Stimulated activated naive CD4-positive, alpha-beta T cell treated with Interleukin-2 at 50 U/mL for 16 hours (primary cell): ENCODE data around the gene CHCHD2.
"Not testable (repeated sequence)": the region's sequence is repeated elsewhere in the genome, so short reads cannot be mapped to it uniquely, and the experiment has no call there.

ENCODE experiments used
- DNase-seq: peaks from one replicate; lab custom pipeline; 2025; lab: John Stamatoyannopoulos, UW

CHCHD2 gene

DNA sequence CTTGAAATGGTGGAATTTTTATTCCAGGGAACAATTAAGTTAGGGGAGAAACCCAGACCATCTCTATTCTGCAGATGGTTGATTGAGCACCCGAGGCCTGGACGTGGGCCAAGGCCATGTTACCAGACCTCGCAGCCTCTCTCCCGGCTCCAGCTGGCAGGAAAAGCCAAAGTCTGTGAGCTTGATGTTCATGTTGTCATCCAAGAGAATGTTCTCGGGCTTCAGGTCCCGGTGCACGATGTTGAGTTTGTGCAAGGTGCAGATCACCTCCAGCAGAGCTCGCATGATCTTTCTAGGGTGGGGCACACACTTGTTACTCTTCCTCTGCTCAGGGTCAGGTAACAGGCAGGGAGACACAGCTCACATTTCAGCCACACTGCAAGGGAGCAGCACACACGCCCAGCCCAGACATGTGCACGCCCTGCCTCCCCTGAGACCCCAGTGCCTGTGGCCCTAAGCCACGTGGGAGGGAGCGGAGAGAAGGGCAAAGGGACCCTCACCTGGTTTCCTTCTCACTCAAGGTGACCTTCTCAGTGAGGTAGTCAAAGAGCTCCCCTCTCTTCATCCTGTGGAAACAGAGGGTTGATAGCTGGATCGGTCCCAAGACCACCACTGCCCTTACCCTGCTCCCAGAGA is 23.0 kb downstream of the CHCHD2 start:
- DNase-seq: no peak

DNA sequence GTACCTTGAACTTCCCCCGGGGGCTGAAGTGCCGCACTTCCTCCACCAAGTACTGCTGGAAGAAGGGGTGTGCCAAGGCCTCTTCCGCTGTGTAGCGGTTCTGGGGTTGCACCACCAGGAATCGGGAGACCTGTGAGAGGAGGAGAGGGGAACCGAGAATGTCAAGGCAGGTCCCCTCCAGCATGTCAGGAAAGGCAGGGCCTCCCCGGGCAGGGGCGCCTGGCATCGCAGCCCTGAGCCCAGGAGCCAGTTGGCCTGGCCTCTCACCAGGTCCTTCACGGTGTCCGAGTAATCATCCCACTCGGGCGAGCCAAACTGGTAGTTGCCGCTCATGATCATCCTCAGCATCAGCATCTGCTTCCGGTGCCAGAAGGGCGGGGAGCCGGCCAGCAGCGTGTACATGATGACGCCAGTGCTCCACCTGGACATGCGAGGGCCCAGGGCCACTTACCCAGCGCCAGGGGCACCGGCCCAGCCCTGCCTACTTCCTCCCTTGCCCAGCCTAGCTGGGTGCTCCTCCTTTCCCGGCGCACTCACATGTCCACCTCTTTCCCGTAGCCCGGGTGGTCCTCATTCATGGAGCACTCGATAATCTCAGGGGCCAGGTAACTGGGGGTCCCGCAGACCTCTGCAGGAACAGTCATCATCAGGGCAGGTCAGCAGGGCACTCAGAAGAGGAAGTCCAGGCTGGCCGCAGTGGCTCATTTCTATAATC is 24.5 kb downstream of the CHCHD2 start:
- DNase-seq: no peak

DNA sequence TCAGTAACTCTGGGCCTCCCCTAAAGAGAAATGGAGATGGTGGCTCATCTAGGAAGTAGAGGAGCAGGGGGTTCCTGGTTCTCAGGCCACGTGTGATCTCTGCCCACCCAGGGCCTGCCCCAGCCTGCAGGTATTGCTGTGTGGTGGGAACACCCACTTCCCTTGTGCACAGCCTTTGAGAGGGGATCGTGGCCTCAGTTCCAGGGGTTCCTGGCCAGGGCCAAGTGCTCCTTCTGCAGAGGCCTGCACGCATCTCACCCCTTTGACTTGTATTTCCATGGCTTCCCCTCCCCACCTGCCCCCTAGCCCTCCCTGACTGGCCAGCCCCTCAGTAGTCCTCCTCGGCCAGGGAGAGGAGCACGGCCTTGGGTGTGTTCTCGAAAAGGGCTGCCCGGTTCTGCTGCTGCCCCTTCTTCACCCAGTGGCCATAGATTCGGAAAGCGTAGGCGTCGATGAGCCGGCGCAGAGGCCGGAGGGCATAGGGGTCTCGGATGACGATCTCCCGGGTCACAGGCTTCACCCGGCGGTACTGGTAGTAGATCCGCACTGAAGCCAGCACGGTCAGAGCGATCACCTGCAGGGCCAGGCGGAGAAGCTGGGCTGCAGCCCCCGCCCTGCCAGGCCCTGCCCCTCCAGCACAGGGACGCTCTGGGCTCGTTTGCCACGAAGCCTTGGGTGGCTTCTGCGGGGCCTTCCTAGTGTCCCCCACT is 25.4 kb downstream of the CHCHD2 start:
- DNase-seq: not testable (repeated sequence)

DNA sequence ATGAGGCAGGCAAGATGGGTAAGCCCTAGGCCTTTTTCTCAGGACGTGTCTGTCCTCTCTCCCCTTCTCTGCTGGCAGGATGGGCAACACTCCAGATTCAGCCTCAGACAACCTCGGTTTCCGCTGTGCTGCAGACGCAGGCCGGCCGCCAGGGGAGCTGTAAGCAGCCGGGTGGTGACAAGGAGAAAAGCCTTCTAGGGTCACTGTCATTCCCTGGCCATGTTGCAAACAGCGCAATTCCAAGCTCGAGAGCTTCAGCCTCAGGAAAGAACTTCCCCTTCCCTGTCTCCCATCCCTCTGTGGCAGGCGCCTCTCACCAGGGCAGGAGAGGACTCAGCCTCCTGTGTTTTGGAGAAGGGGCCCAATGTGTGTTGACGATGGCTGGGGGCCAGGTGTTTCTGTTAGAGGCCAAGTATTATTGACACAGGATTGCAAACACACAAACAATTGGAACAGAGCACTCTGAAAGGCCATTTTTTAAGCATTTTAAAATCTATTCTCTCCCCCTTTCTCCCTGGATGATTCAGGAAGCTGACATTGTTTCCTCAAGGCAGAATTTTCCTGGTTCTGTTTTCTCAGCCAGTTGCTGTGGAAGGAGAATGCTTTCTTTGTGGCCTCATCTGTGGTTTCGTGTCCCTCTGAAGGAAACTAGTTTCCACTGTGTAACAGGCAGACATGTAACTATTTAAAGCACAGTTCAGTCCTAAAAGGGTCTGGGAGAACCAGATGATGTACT is 26.7 kb downstream of the CHCHD2 start:
- no peak for DNase-seq

DNA sequence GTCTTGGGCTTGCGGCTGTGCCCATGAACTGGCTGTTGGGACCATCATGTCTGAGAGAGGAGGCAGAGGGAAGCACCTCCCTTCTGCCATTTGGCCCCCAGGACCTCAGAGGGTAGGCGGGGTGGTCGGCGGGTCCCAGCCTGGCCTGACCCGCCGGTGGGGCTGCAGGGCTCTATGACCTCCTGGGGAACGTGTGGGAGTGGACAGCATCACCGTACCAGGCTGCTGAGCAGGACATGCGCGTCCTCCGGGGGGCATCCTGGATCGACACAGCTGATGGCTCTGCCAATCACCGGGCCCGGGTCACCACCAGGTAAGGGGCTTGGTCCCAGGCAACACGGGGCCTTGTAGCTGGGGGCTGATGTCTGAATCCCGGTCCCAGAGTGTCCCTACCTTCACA is 28.1 kb downstream of the CHCHD2 start:
- no peak for DNase-seq

DNA sequence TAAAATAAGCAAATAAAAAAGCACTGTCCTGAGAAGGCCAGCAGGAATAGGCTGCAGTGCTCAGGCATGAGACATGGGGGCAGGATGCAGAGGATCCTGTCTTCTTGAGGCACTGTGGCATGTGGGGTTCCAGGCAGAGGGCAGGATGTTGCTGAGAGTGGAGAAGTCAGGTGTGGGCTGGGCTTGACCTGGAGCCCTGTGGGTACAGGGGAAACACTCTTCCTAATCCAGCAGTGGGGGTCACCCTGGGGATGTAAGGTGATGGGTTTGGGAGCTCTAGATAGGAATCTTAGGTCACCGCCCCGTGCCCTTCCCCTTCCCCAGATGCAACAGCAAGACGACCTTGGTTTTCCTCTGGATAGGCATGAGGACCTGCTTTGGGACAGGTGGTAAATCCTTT is 28.6 kb downstream of the CHCHD2 start:
- DNase-seq: no peak

DNA sequence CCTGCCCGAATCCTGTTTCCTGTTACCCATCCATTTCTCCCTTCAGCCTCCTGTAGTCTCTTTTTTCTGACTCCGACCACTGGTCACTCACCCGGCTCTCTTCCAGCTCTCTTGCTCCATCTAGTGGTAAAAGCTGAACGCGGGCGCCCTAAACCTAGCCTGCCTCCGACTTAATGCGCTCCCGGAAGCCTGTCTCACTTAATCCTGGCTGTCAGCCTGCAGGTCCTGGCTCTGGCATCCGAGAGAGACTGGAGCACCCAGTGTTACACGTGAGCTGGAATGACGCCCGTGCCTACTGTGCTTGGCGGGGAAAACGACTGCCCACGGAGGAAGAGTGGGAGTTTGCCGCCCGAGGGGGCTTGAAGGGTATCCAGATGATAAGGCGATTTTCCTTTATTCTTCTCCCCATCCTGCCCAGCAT is 31.9 kb downstream of the CHCHD2 start:
- DNase-seq: peak; percentile 45

DNA sequence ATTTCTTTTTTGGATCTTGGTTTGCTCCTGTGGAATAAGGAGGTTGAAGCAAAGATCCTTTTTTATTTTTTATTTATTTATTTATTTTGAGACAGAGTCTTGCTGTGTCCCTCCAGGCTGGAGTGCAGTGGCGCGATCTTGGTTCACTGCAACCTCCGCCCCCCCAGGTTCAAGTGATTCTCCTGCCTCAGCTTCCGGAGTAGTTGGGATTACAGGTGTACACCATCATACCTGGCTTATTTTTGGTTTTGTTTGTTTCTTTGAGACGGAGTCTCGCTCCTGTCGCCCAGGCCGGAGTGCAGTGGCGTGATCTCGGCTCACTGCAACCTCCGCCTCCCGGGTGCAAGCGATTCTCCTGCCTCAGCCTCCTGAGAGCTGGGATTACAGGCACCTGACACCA is 39.9 kb downstream of the CHCHD2 start:
- DNase-seq: not testable (repeated sequence)

DNA sequence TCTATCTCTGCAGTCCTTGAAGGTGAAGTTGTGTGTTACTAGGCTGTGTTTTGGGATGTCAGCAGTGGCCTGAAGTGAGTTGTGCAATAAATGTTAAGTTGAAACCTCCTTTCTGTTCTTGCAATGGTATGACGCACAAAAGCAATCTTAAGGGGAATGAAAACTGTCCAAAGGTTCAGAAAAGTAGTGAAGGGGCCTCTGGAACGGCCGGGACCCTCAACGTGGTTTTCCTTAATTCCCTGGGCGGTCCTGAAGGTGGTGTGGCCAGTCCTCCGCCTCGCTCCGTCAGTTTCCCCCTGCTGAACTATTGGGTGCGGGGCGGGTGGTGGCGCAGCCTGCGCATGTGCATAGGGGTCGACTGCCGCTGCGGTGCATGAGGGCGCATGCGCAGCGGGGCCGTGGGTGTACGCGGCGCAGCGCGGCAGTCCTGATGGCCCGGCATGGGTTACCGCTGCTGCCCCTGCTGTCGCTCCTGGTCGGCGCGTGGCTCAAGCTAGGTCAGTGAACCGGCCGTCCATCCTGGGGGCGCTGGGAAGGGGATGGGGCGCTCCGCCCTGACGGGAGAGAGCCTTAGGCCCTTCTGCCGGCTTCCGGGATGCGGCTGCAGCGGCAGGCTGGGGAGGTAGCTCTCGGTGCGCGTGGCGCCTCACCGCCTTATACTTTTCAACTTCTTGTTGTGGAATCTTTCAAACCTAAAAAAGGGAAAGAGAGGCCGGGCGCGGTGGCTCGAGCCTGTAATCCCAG is 42.2 kb downstream of the CHCHD2 start, which contains the start of gene SUMF2:
TSS of gene SUMF2 (plus strand) at position 405 of the 744 bp plus-strand sequence. CDS start at position 431, 26 bp downstream.
- DNase-seq: peak; percentile 83

DNA sequence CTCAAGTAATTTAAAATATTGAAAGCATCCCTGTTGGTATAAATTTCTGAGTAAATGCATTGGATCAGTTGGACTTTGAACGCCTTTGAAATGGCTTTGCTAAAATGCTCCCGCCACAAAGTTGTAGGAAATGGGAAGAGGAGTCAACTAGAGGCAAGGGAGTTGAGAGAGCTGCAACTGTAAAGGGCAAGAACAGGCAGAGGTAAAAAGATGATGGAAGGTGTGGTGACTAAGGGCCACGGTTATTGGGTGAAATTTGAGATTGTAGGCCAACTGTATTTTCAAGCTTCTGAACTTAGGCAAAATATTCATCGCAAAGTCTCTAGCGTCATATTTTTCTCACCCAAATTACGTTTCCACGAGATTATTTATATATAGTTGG is 42.8 kb downstream of the CHCHD2 start:
- no peak for DNase-seq

DNA sequence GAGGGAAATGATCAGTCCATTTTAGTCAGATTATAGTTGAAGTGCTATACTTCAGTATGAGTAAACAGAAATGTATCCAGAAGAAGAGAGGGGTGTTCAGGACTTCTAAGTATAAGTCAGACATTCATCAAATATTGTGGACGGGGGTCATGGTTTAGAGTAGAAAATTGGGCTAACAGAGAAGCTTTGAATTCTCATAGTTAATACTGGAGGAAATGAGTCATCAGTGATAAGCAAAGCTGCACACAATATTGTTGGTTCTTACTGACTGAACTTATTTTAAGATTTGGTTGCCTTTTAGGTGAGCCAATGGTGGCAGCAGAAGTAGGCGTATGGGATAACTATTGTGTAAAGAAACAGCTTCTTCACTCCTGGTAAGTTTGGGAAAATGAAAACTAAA is 43.9 kb downstream of the CHCHD2 start:
- no peak for DNase-seq

DNA sequence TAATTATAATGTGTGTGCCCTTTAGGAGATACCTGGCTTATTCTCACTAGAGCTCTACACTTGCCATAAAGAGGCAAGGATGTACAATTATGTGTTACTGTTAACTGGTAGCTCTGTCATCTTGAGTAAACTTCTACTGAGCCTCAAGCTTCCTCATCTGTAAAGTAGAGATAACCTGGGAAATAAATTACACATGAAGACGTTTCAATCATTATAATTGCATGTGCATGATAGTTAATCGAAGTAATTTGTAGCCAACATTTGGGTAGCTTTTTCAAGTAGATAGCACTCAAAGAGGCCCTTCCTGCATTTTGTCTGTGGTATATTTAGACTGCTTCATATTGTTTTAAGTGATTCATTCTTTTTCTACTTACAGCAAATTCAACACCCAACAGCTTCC is 52.3 kb downstream of the CHCHD2 start:
- DNase-seq: no peak

DNA sequence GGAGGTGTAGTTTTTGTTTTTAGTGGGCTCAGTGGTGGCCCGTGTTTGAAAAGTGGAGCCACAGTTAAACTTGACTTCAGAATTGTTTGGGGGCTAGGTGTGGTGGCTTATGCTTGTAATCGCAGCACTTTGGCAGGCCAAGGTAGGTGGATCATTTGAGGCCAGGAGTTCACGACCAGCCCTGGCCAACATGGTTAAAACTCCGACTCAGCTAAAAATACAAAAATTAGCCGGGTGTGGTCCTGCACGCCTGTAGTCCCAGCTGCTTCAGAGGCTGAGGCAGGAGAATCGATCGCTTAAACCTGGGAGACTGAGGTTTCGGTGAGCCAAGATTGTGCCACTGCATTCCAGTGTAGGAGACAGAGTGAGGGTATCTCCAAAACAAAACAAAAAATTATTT is 52.9 kb downstream of the CHCHD2 start:
- no peak for DNase-seq
